ENCODE results near the gene PDE4D.

PDE4D gene

GRCh38 chr5:59099995-59100345 is 793.6 kb downstream of the PDE4D start:
- Mint-ChIP-seq H3K9me3 (no peaks in the 10 kb centered on the region), H3K4me1 (ENCODE audit: low read depth) (no peaks in the 10 kb centered on the region), H3K27ac (no peak overlapping the region), H3K27me3 (no peaks in the 10 kb centered on the region), H3K36me3 (ENCODE audit: low read depth) (no peaks in the 10 kb centered on the region), H3K4me3 (no peak overlapping the region)
- intact Hi-C loops (cut with micrococcal nuclease) = no loop called here

GRCh38 chr5:59099270-59099994 is 794.1 kb downstream of the PDE4D start:
- no peaks in the 10 kb centered on the region for H3K4me1 Mint-ChIP-seq (ENCODE audit: low read depth)

GRCh38 chr5:59098743-59099142 is 794.8 kb downstream of the PDE4D start:
- Mint-ChIP-seq H3K27ac (no peak overlapping the region), H3K4me1 (ENCODE audit: low read depth) (no peaks in the 10 kb centered on the region), H3K36me3 (ENCODE audit: low read depth) (no peaks in the 10 kb centered on the region), H3K27me3 (no peaks in the 10 kb centered on the region), H3K9me3 (no peaks in the 10 kb centered on the region), H3K4me3 (no peak overlapping the region)
- intact Hi-C loops (cut with micrococcal nuclease) = no loop called here

More at GRCh38 chr5:59099270-59099994, 794.1 kb downstream of the PDE4D start:
- H3K36me3 Mint-ChIP-seq (ENCODE audit: low read depth) = no peaks in the 10 kb centered on the region
- no peak overlapping the region for H3K27ac Mint-ChIP-seq
- intact Hi-C loops (cut with micrococcal nuclease) = no loop called here
- H3K9me3 Mint-ChIP-seq = no peaks in the 10 kb centered on the region
- no peaks in the 10 kb centered on the region for H3K27me3 Mint-ChIP-seq
- no peak overlapping the region for H3K4me3 Mint-ChIP-seq

- H3K27ac Mint-ChIP-seq = no peak overlapping the region
- intact Hi-C loops (cut with micrococcal nuclease) = no loop called here
- H3K4me1 Mint-ChIP-seq (ENCODE audit: low read depth) = no peaks in the 10 kb centered on the region
- no peaks in the 10 kb centered on the region for H3K27me3 Mint-ChIP-seq
- H3K36me3 Mint-ChIP-seq (ENCODE audit: low read depth) = no peaks in the 10 kb centered on the region
- no peak overlapping the region for H3K4me3 Mint-ChIP-seq
- no peaks in the 10 kb centered on the region for H3K9me3 Mint-ChIP-seq
These were observed 795.8 kb downstream of the PDE4D start for GRCh38 chr5:59097712-59098111.

- Mint-ChIP-seq H3K9me3 (no peaks in the 10 kb centered on the region), H3K4me1 (ENCODE audit: low read depth) (no peaks in the 10 kb centered on the region), H3K27ac (no peak overlapping the region), H3K4me3 (no peak overlapping the region), H3K36me3 (ENCODE audit: low read depth) (no peaks in the 10 kb centered on the region), H3K27me3 (no peaks in the 10 kb centered on the region)
- intact Hi-C loops (cut with micrococcal nuclease) = no loop called here
These were observed 796.4 kb downstream of the PDE4D start for GRCh38 chr5:59097116-59097515.

GRCh38 chr5:59095480-59095879 is 798.0 kb downstream of the PDE4D start:
- H3K4me1 Mint-ChIP-seq (ENCODE audit: low read depth) = no peaks in the 10 kb centered on the region
- no peak overlapping the region for H3K27ac Mint-ChIP-seq
- intact Hi-C loops (cut with micrococcal nuclease) = no loop called here
- H3K4me3 Mint-ChIP-seq = no peak overlapping the region
- H3K9me3 Mint-ChIP-seq = no peaks in the 10 kb centered on the region
- no peaks in the 10 kb centered on the region for H3K27me3 Mint-ChIP-seq
- no peaks in the 10 kb centered on the region for H3K36me3 Mint-ChIP-seq (ENCODE audit: low read depth)

- H3K36me3 Mint-ChIP-seq (ENCODE audit: low read depth) = no peaks in the 10 kb centered on the region
- intact Hi-C loops (cut with micrococcal nuclease) = no loop called here
- H3K4me1 Mint-ChIP-seq (ENCODE audit: low read depth) = no peaks in the 10 kb centered on the region
- no peaks in the 10 kb centered on the region for H3K9me3 Mint-ChIP-seq
- no peaks in the 10 kb centered on the region for H3K27me3 Mint-ChIP-seq
- no peak overlapping the region for H3K27ac Mint-ChIP-seq
- H3K4me3 Mint-ChIP-seq = no peak overlapping the region
These were observed 798.7 kb downstream of the PDE4D start for GRCh38 chr5:59094864-59095263.

- H3K27ac Mint-ChIP-seq = no peak overlapping the region
- H3K4me1 Mint-ChIP-seq (ENCODE audit: low read depth) = no peaks in the 10 kb centered on the region
- no peaks in the 10 kb centered on the region for H3K27me3 Mint-ChIP-seq
- no peaks in the 10 kb centered on the region for H3K9me3 Mint-ChIP-seq
- intact Hi-C loops (cut with micrococcal nuclease) = no loop called here
- no peaks in the 10 kb centered on the region for H3K36me3 Mint-ChIP-seq (ENCODE audit: low read depth)
- H3K4me3 Mint-ChIP-seq = no peak overlapping the region
These were observed 800.2 kb downstream of the PDE4D start for GRCh38 chr5:59093329-59093728.

GRCh38 chr5:59092758-59093157 is 800.8 kb downstream of the PDE4D start:
- Mint-ChIP-seq H3K36me3 (ENCODE audit: low read depth) (no peaks in the 10 kb centered on the region), H3K9me3 (no peaks in the 10 kb centered on the region), H3K4me3 (no peak overlapping the region), H3K27me3 (no peaks in the 10 kb centered on the region), H3K27ac (no peak overlapping the region), H3K4me1 (ENCODE audit: low read depth) (no peaks in the 10 kb centered on the region)
- intact Hi-C loops (cut with micrococcal nuclease) = no loop called here

- Mint-ChIP-seq H3K27me3 (no peaks in the 10 kb centered on the region), H3K36me3 (ENCODE audit: low read depth) (no peaks in the 10 kb centered on the region), H3K27ac (no peak overlapping the region), H3K9me3 (no peaks in the 10 kb centered on the region), H3K4me3 (no peak overlapping the region), H3K4me1 (ENCODE audit: low read depth) (no peaks in the 10 kb centered on the region)
- intact Hi-C loops (cut with micrococcal nuclease) = no loop called here
These were observed 801.6 kb downstream of the PDE4D start for GRCh38 chr5:59091965-59092364.

- Mint-ChIP-seq H3K36me3 (ENCODE audit: low read depth) (no peaks in the 10 kb centered on the region), H3K27ac (no peak overlapping the region), H3K4me3 (no peak overlapping the region), H3K9me3 (no peaks in the 10 kb centered on the region), H3K4me1 (ENCODE audit: low read depth) (no peaks in the 10 kb centered on the region), H3K27me3 (no peaks in the 10 kb centered on the region)
- intact Hi-C loops (cut with micrococcal nuclease) = no loop called here
These were observed 803.2 kb downstream of the PDE4D start for GRCh38 chr5:59090323-59090722.

- intact Hi-C loops (cut with micrococcal nuclease) = no loop called here
These were observed 803.8 kb downstream of the PDE4D start for GRCh38 chr5:59089767-59090166.

GRCh38 chr5:59088546-59088945 is 805.0 kb downstream of the PDE4D start:
- Mint-ChIP-seq H3K9me3 (no peaks in the 10 kb centered on the region), H3K27me3 (no peaks in the 10 kb centered on the region), H3K4me1 (ENCODE audit: low read depth) (peaks cover 4% of the 10 kb centered on the region), H3K36me3 (ENCODE audit: low read depth) (no peaks in the 10 kb centered on the region), H3K4me3 (no peak overlapping the region), H3K27ac (no peak overlapping the region)
- intact Hi-C loops (cut with micrococcal nuclease) = no loop called here

More at GRCh38 chr5:59089767-59090166, 803.8 kb downstream of the PDE4D start:
- Mint-ChIP-seq H3K27me3 (no peaks in the 10 kb centered on the region), H3K27ac (no peak overlapping the region), H3K4me3 (no peak overlapping the region), H3K36me3 (ENCODE audit: low read depth) (no peaks in the 10 kb centered on the region), H3K9me3 (no peaks in the 10 kb centered on the region), H3K4me1 (ENCODE audit: low read depth) (no peaks in the 10 kb centered on the region)

GRCh38 chr5:59086024-59086423 is 807.5 kb downstream of the PDE4D start:
- Mint-ChIP-seq H3K4me3 (no peak overlapping the region), H3K9me3 (no peaks in the 10 kb centered on the region), H3K4me1 (ENCODE audit: low read depth) (peaks cover 5% of the 10 kb centered on the region), H3K27ac (no peak overlapping the region), H3K27me3 (no peaks in the 10 kb centered on the region), H3K36me3 (ENCODE audit: low read depth) (no peaks in the 10 kb centered on the region)
- intact Hi-C loops (cut with micrococcal nuclease) = no loop called here

- Mint-ChIP-seq H3K9me3 (no peaks in the 10 kb centered on the region), H3K4me3 (no peak overlapping the region), H3K36me3 (ENCODE audit: low read depth) (no peaks in the 10 kb centered on the region), H3K4me1 (ENCODE audit: low read depth) (peaks cover 5% of the 10 kb centered on the region), H3K27me3 (no peaks in the 10 kb centered on the region), H3K27ac (no peak overlapping the region)
- intact Hi-C loops (cut with micrococcal nuclease) = no loop called here
These were observed 811.8 kb downstream of the PDE4D start for GRCh38 chr5:59081693-59082092.

Data from dendritic cell treated with granulocyte-macrophage colony-stimulating factor and Interleukin-4, amounts not matched to agents 40 ng/mL and 50 ng/mL, for 4 days (primary cell).